ENCODE measurements around the gene STXBP5L.
"Not testable (repeated sequence)": the region's sequence is repeated elsewhere in the genome, so short reads cannot be mapped to it uniquely, and the experiment has no call there.

Gene STXBP5L

DNA sequence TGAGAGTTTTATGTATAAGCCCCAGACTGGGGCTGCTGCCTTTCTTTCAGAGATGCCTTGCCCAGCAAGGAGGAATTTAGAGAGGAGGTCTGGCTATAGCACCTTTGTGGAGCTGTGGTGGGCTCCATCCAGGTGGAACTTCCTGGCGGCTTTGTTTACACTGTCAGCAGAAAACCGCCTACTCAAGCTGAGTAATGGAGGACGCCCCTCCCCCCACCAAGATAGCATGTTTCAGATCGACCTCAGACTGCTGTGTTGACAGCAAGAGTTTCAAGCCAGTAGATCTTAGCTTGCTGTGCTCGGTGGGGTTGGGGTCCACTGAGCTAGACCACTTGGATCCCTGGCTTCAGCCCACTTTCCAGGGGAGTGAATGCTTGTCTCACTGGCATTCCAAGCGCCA lies 155.6 kb downstream of the STXBP5L start:
- DNase-seq, result no peak

DNA sequence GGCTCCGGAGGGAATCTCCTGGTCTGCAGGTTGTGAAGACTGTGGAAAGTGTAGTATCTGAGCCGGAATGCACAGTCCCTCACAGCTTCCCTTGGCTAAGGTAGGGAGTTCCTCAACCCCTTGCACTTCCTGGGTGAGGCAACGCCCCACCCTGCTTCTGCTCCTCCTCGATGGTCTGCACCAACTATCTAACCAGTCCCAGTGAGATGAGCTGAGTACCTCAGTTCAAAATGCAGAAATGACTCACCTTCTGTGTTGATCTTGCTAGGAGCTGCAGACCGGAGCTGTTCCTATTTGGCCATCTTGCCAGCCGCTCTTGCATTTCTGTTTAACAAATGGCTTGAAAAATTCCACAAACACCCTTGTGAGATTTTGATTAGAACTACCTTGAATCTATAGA lies 156.1 kb downstream of the STXBP5L start:
- no peak for DNase-seq

DNA sequence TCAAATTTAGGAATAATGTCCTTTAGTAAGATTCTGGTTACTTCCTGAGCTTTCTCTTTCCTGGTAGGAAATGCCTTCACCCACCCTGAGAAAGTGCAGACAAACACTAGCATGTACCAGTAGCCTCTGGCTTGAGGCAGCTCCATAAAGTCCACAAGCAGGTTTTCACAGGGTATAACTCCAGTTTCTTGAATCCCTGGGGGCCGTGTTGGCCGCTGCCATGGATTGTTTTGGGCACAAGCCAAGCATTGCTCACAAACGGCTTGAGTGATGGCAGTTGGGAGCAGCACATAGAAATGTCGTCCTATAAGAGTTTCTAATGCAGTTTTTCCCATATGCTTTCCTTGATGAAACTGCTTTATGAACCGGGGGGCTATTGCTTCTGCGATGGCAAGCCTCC lies 164.1 kb downstream of the STXBP5L start:
- DNase-seq, result no peak

DNA sequence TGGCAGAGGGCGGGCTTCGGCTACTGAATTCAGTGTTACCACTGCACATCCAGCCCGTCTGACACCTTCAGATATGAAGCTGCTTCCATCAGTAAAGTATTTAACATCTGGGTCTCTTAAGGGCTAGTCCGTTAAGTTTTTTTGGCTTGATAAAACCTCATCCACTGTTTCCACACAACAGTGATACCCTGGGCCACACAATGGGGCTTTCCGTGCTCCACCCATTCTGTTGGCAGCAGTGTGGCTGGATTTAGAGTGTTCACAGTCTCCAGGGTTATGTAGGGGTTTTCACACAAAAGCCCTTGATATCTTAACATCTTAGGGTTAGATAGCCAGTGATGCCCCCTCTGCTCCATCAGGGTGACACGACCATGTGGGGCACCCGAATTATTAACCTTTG lies 165.0 kb downstream of the STXBP5L start:
- DNase-seq, result no peak

DNA sequence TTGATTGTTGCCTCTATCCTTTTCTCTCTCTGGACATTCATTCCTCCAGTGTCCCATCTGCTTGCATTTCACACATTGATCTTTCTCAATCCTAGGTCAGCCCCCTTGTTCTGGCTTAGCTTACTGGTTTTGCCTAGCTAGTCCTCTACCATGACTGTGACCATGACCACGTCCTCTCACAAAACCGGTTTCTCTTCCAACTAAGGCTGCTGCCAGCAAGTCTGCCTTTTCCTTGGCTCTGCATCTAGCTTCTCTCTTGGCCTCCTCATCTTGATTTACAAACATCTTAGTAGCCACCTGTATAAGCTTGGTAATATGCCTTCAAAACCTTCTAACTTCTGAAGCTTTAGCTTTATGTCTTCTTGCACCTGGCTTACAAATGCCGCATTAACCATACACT lies 167.2 kb downstream of the STXBP5L start:
- DNase-seq, result no peak

DNA sequence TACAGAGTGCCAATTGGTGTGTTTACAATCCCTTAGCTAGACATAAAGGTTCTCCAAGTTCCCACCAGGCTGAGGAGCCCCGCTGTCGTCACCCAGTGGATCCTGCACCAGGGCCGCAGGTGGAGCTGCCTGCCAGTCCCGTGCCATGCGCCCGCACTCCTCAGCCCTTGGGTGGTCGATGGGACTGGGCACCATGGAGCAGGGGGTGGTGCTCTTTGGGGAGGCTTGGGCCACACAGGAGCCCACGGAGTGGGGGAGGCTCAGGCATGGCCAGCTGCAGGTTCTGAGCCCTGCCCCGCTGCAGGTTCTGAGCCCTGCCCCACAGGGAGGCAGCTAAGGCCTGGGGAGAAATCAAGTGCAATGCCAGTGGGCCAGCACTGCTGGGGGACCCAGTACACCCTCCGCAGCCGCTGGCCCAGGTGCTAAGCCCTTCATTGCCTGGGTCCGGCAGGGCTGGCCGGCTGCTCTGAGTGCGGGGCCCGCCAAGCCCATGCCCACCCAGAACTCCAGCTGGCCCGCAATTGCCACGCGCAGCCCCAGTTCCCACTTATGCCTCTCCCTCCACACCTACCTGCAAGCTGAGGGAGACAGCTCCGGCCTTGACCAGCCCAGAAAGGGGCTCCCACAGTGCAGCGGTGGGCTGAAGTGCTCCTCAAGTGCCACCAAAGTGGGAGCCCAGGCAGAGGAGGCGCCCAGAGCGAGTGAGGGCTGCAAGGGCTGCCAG lies 170.5 kb downstream of the STXBP5L start:
- not testable (repeated sequence) for DNase-seq

DNA sequence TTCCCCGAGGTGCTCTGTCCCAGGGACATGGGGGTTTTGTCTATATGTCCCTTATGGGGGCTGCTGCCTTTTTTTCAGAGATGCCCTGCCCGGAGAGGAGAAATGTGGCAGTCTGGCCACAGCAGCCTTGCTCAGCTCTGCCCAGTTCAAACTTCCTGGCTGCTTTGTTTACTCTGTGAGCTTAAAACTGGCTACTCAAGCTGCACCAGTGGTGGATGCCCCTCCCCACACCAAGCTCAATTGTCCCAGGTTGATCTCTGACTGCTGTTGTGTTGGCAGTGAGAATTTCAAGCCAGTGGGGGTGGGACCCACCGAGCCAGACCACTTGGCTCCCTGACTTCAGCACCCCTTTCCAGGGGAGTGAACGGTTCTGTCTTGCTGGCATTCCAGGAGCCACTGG lies 188.9 kb downstream of the STXBP5L start:
- DNase-seq, result no peak

DNA sequence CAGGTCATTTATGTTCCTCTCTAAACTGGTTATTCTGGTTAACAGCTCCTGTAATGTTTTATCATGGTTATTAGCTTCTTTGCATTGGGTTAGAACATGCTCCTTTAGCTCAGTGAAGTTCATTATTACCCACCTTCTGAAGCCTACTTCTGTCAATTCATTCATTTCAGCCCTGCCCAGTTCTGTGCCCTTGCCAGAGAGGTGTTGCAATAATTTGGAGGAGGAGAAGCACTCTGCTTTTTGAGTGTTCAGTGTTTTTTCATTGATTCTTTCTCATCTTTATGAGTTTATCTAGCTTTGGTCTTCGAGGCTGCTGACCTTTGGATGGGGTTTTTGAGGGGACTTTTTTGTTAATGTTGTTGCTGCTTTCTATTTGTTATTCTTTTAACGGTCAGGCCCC lies 203.1 kb downstream of the STXBP5L start:
- DNase-seq, result not testable (repeated sequence)

DNA sequence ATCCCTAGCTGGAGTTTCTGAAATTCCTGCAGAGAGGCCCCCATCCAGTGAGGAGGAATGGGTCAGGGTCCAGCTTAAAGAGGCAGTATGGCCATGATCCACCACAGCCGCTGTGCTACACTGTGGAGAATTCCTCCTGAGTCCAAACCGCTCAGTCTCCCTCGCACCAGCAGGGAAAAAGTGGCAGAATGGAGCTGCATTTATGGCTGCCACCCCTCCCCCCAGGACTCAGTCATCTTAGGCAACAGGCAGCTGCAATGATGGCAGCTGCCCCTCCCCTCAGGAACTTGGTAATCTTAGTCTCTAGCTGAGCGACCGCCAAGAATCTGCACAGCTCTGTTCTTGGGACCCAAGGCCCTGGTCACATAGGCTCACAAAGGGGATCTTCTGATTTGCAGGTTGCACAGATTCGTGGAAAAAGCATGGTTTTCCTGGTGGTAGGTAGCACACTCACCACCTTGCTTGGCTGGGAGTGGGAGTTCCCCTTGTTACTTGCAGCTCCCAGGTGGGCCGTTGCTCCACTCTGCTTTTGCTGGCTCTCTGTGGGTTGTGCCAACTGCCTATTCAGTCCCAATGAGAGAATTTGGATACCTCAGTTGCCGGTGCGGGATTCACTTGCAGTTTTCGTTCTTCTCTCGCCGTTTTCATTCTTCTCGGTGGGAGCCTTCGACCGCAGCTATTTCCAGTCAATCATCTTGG lies 204.1 kb downstream of the STXBP5L start:
- DNase-seq, result no peak

DNA sequence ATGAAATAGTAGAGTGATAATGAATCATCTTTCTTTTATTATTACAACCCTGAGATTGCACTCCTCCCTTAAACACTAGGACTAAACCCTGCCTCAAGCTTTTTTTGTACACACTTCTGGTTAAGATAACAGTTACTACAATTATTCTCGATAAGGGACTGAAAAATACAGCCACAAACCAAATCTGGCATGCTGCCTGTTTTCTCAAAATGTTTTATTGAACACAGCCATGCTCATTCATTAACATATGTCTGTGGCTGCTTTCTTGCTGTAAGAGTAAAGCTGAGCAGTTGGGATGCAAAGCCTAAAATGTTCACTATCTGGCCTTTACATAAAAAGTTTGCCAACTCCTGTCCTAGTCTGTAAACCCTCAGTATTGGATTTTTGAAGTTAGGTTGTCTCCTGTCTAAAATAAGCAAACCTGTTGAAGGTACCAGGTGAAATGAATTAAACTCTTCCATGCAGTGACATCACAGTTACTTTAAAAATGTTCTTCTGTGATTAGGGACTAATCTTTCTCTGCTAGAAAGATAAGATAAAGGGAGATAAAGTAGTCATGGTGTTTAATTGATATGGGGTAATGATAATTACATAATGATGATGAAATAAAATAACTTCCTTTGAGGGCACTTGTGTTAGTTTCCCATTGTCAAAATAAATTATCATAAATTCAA lies 218.2 kb downstream of the STXBP5L start:
- no peak for DNase-seq

DNA sequence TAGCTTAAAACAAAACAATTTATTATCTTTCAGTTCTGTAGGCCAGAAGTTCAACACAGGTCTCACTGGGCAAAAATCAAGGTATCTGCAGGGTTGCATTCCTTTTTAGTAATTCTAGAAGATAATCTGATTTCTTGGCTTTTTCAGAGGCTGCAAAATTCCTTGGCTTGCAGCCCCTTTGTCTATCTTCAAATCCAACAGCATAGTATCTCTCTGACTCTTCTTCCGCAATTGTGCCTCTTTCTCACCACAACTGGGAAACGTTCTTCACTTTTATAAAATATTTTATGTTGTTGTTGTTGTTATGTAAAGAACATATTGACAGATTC lies 218.7 kb downstream of the STXBP5L start:
- no peak for DNase-seq

DNA sequence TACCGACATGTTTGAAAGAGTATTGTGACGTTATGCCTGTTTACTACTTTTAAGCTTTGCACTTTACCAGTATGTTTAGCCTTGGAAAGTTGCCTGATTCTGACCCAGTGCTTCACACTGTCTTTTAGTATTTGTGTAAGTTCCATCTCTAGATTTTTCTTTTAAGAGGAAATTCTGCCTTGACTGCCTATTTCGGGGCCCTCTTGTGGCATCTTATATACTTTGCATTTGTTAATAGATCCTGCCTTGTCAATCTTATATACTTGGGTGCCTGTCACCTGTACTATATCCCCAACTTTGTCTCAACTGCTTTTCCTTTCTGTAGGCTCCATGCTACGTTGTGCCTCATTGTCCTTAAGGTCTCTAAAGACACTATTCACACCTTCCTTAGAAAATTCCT lies 244.6 kb downstream of the STXBP5L start:
- no peak for DNase-seq

DNA sequence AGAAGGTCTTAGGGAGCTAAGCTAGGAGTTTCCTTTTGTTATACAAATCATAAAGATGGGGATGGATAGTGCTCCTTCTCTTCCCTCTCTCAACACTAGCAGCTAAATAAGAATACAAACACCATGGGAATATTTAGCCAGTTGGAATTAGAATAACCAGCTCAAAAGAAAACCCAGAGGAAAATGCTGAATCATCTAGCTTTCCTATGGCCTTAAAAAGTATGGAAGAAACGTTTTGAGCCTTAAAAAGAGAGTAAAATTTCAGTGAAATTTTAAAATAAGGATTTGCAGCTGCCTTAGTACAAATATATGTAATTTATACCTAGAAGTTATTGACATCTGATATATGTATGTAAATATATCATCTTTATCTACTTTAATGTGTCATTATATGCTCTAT lies 245.8 kb downstream of the STXBP5L start:
- DNase-seq, result no peak

DNA sequence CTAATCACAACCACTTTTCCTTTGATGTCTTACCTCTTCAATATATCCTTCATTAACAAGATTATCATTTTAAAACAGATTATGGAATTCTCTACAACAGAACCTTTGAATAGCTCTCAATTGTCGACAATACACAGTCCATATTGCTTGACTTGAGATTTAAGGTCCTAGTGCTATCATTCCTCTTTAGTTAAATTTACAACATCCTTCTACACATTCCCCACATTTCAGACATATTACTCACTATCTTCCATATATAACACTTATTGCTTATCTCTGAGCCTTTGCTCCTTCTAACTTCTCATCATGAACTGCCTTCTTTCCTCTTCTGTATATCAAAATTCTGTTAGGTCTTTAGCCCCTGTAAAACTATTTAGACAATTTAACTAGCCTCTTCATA lies 247.0 kb downstream of the STXBP5L start:
- DNase-seq, result no peak

DNA sequence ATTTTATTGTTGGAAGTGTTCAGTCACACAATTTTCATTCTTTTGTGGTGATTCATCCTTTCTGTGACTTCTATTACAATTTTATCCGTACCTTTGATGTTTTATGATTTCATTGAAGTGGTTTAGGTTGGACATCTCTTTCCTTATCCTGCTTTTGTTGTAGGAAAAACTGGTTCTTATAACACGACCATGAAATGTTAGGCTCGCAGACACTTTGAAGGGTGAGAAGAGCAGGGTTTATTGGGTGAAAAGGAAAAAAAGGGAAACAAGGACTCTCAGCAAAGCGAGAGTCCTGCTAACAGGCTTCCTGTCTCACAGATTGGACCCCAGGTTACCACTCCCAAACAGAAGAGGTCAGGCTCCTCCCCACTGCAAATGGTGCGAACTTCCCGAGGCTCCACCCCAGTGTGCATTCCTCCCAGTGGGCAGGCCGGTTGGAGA lies 257.4 kb downstream of the STXBP5L start:
- DNase-seq, result no peak

DNA sequence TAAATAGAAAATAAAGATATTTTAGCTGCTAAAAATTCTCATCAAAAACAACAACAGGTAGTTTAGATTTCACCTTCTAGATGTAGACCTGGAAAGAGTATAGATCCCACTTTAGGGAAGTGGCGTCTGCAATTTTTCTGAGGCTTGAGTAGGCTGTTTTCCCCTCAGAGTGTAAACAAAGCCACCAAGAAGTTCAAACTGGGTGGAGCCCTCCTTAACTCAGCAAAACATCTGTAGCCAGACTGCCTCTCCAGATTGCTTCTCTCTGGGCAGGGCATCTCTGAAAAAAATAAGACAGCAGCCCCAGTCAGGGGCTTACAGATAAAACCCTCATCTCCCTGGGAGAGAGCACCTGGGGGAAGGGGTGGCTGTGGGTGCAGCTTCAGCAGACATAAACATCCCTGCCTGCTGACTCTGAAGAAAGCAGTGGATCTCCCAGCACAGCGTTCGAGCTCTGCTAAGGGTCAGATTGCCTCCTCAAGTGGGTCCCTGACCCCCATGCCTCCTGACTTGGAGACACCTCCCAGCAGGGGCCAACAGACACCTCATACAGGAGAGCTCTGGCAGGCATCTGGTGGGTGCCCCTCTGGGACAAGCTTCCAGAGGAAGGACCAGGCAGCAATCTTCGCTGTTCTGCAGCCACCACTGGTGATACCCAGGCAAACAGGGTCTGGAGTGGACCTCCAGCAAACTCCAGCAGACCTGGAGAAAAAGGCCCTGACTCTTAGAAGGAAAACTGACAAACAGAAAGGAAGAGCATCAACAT lies 259.6 kb downstream of the STXBP5L start:
- no peak for DNase-seq

DNA sequence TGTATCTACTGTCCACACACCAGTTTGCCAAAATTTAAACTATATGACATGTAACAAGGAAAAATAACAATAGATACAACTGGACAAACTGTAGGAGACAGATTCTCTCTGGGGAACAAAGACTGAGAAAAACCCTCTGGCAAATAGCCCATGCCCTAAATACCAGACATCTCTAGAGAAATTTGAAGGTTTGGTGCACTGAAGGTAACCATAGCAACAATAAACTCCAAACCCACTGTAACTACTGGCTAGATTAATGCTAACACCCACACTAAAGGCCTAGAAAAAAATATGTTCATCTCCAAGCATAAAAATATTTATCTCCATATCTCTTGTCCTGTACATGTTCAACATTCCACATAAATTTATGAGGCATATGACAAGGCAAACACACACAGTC lies 267.1 kb downstream of the STXBP5L start:
- DNase-seq, result no peak

DNA sequence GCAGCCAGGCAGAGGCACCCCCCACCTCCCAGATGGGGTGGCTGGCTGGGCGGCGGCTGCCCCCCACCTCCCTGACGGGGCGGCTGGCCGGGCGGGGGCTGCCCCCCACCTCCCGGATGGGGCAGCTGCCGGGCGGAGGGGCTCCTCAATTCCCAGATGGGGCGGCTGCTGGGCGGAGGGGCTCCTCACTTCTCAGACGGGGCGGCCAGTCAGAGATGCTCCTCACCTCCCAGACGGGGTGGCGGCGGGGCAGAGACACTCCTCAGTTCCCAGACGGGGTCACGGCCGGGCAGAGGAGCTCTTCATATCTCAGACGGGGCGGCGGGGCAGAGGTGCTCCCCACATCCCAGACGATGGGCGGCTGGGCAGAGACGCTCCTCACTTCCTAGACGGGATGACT lies 282.6 kb downstream of the STXBP5L start:
- DNase-seq, result not testable (repeated sequence)

DNA sequence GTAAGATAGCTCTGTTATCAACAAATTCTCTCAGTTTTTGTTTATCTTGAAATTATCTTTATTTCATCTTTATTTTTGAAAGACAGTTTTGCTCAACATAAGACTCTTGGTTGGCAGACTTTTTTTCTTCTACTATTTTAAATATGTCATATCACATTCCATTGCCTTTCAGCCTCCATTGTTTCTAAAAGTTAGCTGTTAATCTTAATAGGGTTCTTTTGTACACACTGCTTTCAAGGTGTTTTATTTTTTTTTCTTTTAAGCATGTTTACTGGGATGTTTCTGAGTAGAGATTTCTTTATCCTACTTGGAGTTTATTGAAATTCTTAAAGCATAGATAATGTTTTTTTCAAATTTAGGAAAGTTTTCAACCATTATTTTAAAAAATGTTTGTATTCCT lies 294.6 kb downstream of the STXBP5L start:
- no peak for DNase-seq

DNA sequence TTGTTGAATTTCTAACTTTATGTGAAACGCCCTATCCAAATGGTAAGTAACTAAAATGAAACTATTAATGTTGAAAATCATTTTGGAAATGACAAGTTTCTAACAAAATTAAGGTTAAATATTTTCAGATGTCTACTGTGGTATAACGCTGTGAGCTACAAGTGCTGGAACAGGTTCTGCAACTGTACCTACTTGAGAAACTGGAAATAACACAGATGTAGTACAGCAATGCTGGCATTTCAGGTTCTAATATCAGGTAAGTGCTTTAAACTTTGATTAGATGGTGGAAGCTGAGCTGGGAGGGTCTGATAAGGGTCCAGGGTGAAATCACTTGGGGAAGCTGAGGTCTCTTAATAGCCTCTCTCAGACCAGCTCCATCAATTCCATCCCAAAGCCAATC lies 315.1 kb downstream of the STXBP5L start:
- no peak for DNase-seq

DNA sequence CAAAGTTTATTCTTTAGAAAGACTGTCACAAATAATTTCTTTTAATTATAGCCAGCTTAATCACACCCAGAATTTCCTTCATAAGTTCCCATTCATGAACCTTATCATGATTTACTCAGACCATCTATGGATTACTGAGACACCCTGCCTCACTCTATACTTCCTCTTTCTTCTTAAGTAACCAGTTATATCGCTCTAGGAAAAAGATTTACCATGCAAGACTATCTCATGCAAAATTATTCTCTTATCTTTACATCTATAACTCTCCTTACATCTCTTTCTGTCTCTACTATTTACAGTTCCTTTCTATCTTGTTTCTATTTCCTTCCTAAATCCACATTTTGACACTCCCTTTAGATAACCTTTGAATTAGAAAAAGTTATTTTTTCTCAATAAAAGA lies 321.0 kb downstream of the STXBP5L start:
- no peak for DNase-seq

DNA sequence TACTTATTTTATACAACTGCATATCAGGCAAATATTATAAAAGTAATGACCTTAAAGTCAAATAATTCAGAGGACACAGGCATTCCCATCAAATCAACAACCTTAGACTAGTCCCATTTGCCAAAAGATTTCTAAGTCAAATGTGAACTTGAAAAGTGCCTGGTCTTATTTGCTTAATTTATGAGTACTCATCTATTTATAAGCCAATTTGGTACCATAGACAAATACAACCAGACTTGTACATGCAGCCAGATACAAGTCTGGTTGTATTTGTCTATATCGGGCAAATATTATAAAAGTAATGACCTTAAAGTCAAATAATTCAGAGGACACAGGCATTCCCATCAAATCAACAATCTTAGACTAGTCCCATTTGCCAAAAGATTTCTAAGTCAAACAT lies 322.2 kb downstream of the STXBP5L start:
- not testable (repeated sequence) for DNase-seq

DNA sequence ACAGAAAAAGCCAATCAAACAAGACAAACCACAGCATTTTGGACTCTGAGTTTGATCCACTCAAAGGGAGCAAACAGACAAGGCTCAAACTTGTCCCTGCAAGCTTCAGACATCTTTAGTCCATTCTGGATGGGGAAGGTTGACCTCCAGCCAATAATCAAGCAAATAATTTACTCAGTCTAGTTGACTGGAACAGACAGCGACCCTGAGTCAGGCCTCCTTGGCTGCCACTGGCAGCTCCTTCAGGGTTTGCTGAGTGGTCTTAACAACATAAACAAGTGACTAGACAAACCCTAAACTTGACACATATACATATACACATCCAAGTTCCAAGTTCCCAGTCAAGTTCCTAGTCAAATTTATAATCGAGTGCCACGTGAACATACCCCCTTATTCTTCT lies 323.9 kb downstream of the STXBP5L start:
- DNase-seq, result no peak
